ENCODE measurements around the gene MYO18A.

MYO18A gene

GRCh38 chr17:29112771-29113295 lies 67.4 kb downstream of the MYO18A start:
- H3K4me1 ChIP-seq (ENCODE audit: control insufficient read depth, insufficient read depth, low read depth, low read length): peaks cover 59% of the 10 kb centered on the region
- H3K27me3 ChIP-seq (ENCODE audit: control insufficient read depth in 1 of 2, insufficient read depth in 1 of 2, low read length in 2 of 2): no peaks in the 10 kb centered on the region
- no peak overlapping the region for H2BK15ac ChIP-seq (ENCODE audit: low read depth, poor library complexity, severe bottlenecking)
- H3K4me3 ChIP-seq (ENCODE audit: insufficient read depth in 1 of 2, low read depth in 1 of 2, low read length in 2 of 2): peak overlapping the region in 1 of 2 experiments; percentile 39
- H2BK12ac ChIP-seq (ENCODE audit: low read length in 2 of 2): no peak overlapping the region
- H3K14ac ChIP-seq (ENCODE audit: low read length in 2 of 2): no peak overlapping the region
- H2AK5ac ChIP-seq (ENCODE audit: low read length, severe bottlenecking): no peak overlapping the region
- no peak overlapping the region for H3K18ac ChIP-seq (ENCODE audit: low read depth in 1 of 2, low read length in 2 of 2)
- H3K36me3 ChIP-seq (ENCODE audit: control insufficient read depth in 1 of 2, insufficient read depth in 2 of 2, low read depth in 1 of 2, low read length in 2 of 2): peaks cover 64 to 70% of the 10 kb centered on the region in 2 experiments
- H4K91ac ChIP-seq (ENCODE audit: low read length): no peak overlapping the region
- H3K9ac ChIP-seq (ENCODE audit: low read length): no peak overlapping the region
- DNase-seq: no peak
- H3K23ac ChIP-seq (ENCODE audit: low read length in 2 of 2): no peak overlapping the region
- no peak overlapping the region for H2BK120ac ChIP-seq (ENCODE audit: low read depth, low read length)
- H4K8ac ChIP-seq (ENCODE audit: low read length): no peak overlapping the region
- WGBS: 89% methylated on average over 11 of the region's 11 CpGs
- H3K27ac ChIP-seq (ENCODE audit: low read length, poor library complexity, severe bottlenecking): peak overlapping the region; percentile 88
- no peaks in the 10 kb centered on the region for H3K9me3 ChIP-seq (ENCODE audit: control insufficient read depth, low read length)
- no peak overlapping the region for H3K4me2 ChIP-seq (ENCODE audit: low read length, poor library complexity, severe bottlenecking)
- no peak overlapping the region for H2BK5ac ChIP-seq (ENCODE audit: low read depth, low read length, poor library complexity, severe bottlenecking)
- H3K79me1 ChIP-seq (replicated peaks; ENCODE audit: low read length, poor library complexity, severe bottlenecking): peaks cover 1% of the 10 kb centered on the region
- H3K4ac ChIP-seq (ENCODE audit: low read depth in 1 of 2, low read length in 2 of 2): no peak overlapping the region
- no peak overlapping the region for H2AFZ ChIP-seq (ENCODE audit: low read depth, low read length)

- Histone ChIP-seq H3K23ac (ENCODE audit: low read length in 2 of 2) (no peak overlapping the region), H3K9ac (ENCODE audit: low read length) (peak overlapping the region; percentile 31), H2BK15ac (ENCODE audit: low read depth, poor library complexity, severe bottlenecking) (no peak overlapping the region), H3K27me3 (ENCODE audit: control insufficient read depth in 1 of 2, insufficient read depth in 1 of 2, low read length in 2 of 2) (no peaks in the 10 kb centered on the region), H2AK5ac (ENCODE audit: low read length, severe bottlenecking) (peak overlapping the region; percentile 88), H3K36me3 (ENCODE audit: control insufficient read depth in 1 of 2, insufficient read depth in 2 of 2, low read depth in 1 of 2, low read length in 2 of 2) (peaks cover 63 to 72% of the 10 kb centered on the region in 2 experiments), H2BK12ac (ENCODE audit: low read length in 2 of 2) (no peak overlapping the region), H3K18ac (ENCODE audit: low read depth in 1 of 2, low read length in 2 of 2) (no peak overlapping the region), H2BK5ac (ENCODE audit: low read depth, low read length, poor library complexity, severe bottlenecking) (no peak overlapping the region), H3K9me3 (ENCODE audit: control insufficient read depth, low read length) (no peaks in the 10 kb centered on the region), H2BK120ac (ENCODE audit: low read depth, low read length) (no peak overlapping the region), H4K91ac (ENCODE audit: low read length) (no peak overlapping the region), H4K8ac (ENCODE audit: low read length) (no peak overlapping the region), H3K14ac (ENCODE audit: low read length in 2 of 2) (no peak overlapping the region), H3K4me3 (ENCODE audit: insufficient read depth in 1 of 2, low read depth in 1 of 2, low read length in 2 of 2) (no peak overlapping the region), H3K79me1 (replicated peaks; ENCODE audit: low read length, poor library complexity, severe bottlenecking) (peaks cover 1% of the 10 kb centered on the region), H3K4me1 (ENCODE audit: control insufficient read depth, insufficient read depth, low read depth, low read length) (peaks cover 61% of the 10 kb centered on the region), H3K4ac (ENCODE audit: low read depth in 1 of 2, low read length in 2 of 2) (no peak overlapping the region), H2AFZ (ENCODE audit: low read depth, low read length) (no peak overlapping the region), H3K27ac (ENCODE audit: low read length, poor library complexity, severe bottlenecking) (peak overlapping the region; percentile 88), H3K4me2 (ENCODE audit: low read length, poor library complexity, severe bottlenecking) (no peak overlapping the region)
- 36% methylated on average over 15 of the region's 20 CpGs for WGBS
- peak; percentile 70 for DNase-seq
Observed at GRCh38 chr17:29111816-29112499, 68.2 kb downstream of the MYO18A start.

DNA sequence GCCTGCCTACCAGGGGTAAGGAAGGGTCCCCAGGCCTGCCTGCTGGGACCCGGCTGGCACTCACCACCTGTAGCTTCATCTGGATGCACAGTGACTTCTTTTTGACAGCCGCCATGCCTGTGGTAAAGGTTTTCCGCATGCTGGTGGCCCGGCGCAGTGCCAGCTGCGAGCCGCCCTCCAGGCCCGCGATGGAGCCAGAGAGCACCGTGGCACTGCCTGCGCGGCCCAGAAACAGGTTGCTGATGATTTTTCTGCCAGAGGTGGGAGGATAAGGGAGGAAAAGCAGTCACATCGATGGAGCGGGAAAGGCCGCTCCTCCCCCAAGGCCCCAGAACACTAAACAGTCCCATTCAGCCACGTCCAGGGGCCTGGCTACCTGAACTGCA lies 69.8 kb downstream of the MYO18A start:
- Histone ChIP-seq H3K79me1 (replicated peaks; ENCODE audit: low read length, poor library complexity, severe bottlenecking) (peaks cover 1% of the 10 kb centered on the region), H3K27ac (ENCODE audit: low read length, poor library complexity, severe bottlenecking) (no peak overlapping the region), H2BK15ac (ENCODE audit: low read depth, poor library complexity, severe bottlenecking) (no peak overlapping the region), H2BK120ac (ENCODE audit: low read depth, low read length) (no peak overlapping the region), H3K4me2 (ENCODE audit: low read length, poor library complexity, severe bottlenecking) (no peak overlapping the region), H3K27me3 (ENCODE audit: control insufficient read depth in 1 of 2, insufficient read depth in 1 of 2, low read length in 2 of 2) (no peaks in the 10 kb centered on the region), H3K4me1 (ENCODE audit: control insufficient read depth, insufficient read depth, low read depth, low read length) (peaks cover 53% of the 10 kb centered on the region), H3K18ac (ENCODE audit: low read depth in 1 of 2, low read length in 2 of 2) (no peak overlapping the region), H3K36me3 (ENCODE audit: control insufficient read depth in 1 of 2, insufficient read depth in 2 of 2, low read depth in 1 of 2, low read length in 2 of 2) (peaks cover 75 to 79% of the 10 kb centered on the region in 2 experiments), H4K8ac (ENCODE audit: low read length) (no peak overlapping the region), H3K23ac (ENCODE audit: low read length in 2 of 2) (no peak overlapping the region), H3K9me3 (ENCODE audit: control insufficient read depth, low read length) (no peaks in the 10 kb centered on the region), H2BK5ac (ENCODE audit: low read depth, low read length, poor library complexity, severe bottlenecking) (no peak overlapping the region), H3K14ac (ENCODE audit: low read length in 2 of 2) (no peak overlapping the region), H2AK5ac (ENCODE audit: low read length, severe bottlenecking) (no peak overlapping the region), H2BK12ac (ENCODE audit: low read length in 2 of 2) (no peak overlapping the region), H4K91ac (ENCODE audit: low read length) (no peak overlapping the region), H3K4ac (ENCODE audit: low read depth in 1 of 2, low read length in 2 of 2) (no peak overlapping the region), H2AFZ (ENCODE audit: low read depth, low read length) (no peak overlapping the region), H3K4me3 (ENCODE audit: insufficient read depth in 1 of 2, low read depth in 1 of 2, low read length in 2 of 2) (no peak overlapping the region), H3K9ac (ENCODE audit: low read length) (no peak overlapping the region)
- 98% methylated on average over 12 of the region's 16 CpGs for WGBS
- DNase-seq: no peak

GRCh38 chr17:29109477-29110371 lies 70.5 kb downstream of the MYO18A start:
- Histone ChIP-seq H2BK12ac (ENCODE audit: low read length in 2 of 2) (no peak overlapping the region), H3K27me3 (ENCODE audit: control insufficient read depth in 1 of 2, insufficient read depth in 1 of 2, low read length in 2 of 2) (no peaks in the 10 kb centered on the region), H3K14ac (ENCODE audit: low read length in 2 of 2) (no peak overlapping the region), H3K4me3 (ENCODE audit: insufficient read depth in 1 of 2, low read depth in 1 of 2, low read length in 2 of 2) (no peak overlapping the region), H3K36me3 (ENCODE audit: control insufficient read depth in 1 of 2, insufficient read depth in 2 of 2, low read depth in 1 of 2, low read length in 2 of 2) (peaks cover 69 to 77% of the 10 kb centered on the region in 2 experiments), H3K4me2 (ENCODE audit: low read length, poor library complexity, severe bottlenecking) (no peak overlapping the region), H2BK15ac (ENCODE audit: low read depth, poor library complexity, severe bottlenecking) (no peak overlapping the region), H4K91ac (ENCODE audit: low read length) (no peak overlapping the region), H3K79me1 (replicated peaks; ENCODE audit: low read length, poor library complexity, severe bottlenecking) (peaks cover 1% of the 10 kb centered on the region), H3K18ac (ENCODE audit: low read depth in 1 of 2, low read length in 2 of 2) (no peak overlapping the region), H3K9me3 (ENCODE audit: control insufficient read depth, low read length) (no peaks in the 10 kb centered on the region), H2BK120ac (ENCODE audit: low read depth, low read length) (no peak overlapping the region), H3K4me1 (ENCODE audit: control insufficient read depth, insufficient read depth, low read depth, low read length) (peaks cover 48% of the 10 kb centered on the region), H3K27ac (ENCODE audit: low read length, poor library complexity, severe bottlenecking) (no peak overlapping the region), H2AFZ (ENCODE audit: low read depth, low read length) (no peak overlapping the region), H4K8ac (ENCODE audit: low read length) (no peak overlapping the region), H3K9ac (ENCODE audit: low read length) (no peak overlapping the region), H3K23ac (ENCODE audit: low read length in 2 of 2) (no peak overlapping the region), H2BK5ac (ENCODE audit: low read depth, low read length, poor library complexity, severe bottlenecking) (no peak overlapping the region), H3K4ac (ENCODE audit: low read depth in 1 of 2, low read length in 2 of 2) (no peak overlapping the region), H2AK5ac (ENCODE audit: low read length, severe bottlenecking) (no peak overlapping the region)
- 82% methylated on average over 32 of the region's 32 CpGs for WGBS
- no peak for DNase-seq

All from mesenchymal stem cell (in vitro differentiated cells and primary cell).